Measurements from ENCODE around the gene BTRC. TPM values are rescaled to one million over a fixed set of nuclear protein-coding genes. Genes with fewer than 3 reads are reported as not detected.

Gene BTRC
- total RNA-seq, 1 experiment from 2014 or later: 29.1 TPM

GRCh38 chr10:101529207-101529606, 175.2 kb downstream of the BTRC start:
- Histone ChIP-seq H3K4me2 (ENCODE audit: low read length) (no peak overlapping the region), H2AFZ (ENCODE audit: low read depth, low read length, poor library complexity, severe bottlenecking) (no peak overlapping the region), H3K9ac (ENCODE audit: low read length) (no peak overlapping the region), H3K4me3 (replicated peaks in 1 of 2; ENCODE audit: low read depth in 1 of 2, low read length in 2 of 2) (no peak overlapping the region), H3K4me1 (ENCODE audit: control insufficient read depth in 1 of 2, insufficient read depth in 2 of 2, low read length in 2 of 2) (no peaks in the 10 kb centered on the region), H3K27ac (ENCODE audit: low read depth, low read length) (no peak overlapping the region), H4K20me1 (ENCODE audit: insufficient read depth) (no peaks in the 10 kb centered on the region), H3K9me2 (ENCODE audit: insufficient read depth) (no peaks in the 10 kb centered on the region), H3K27me3 (ENCODE audit: insufficient read depth, low read length) (no peaks in the 10 kb centered on the region), H3K36me3 (ENCODE audit: control insufficient read depth in 1 of 2, insufficient read depth in 2 of 2, low read length in 2 of 2) (no peaks in the 10 kb centered on the region), H3K9me3 (ENCODE audit: control insufficient read depth in 1 of 2, insufficient read depth in 1 of 2, low read depth in 1 of 2, low read length in 2 of 2) (no peaks in the 10 kb centered on the region), H3K79me2 (ENCODE audit: insufficient read depth, low read length) (no peaks in the 10 kb centered on the region)
- POLR2A ChIA-PET: interaction anchor here (0.6 kb wide), 1 partner anchor 7 kb away, joined by 5 read pairs; no protein-coding TSS in a partner anchor
- intact Hi-C loops (cut with micrococcal nuclease): no loop called here
- ATAC-seq (no peak), DNase-seq (ENCODE audit: low read depth, low spot score) (no peak)
- RAD21 ChIA-PET (ENCODE audit: low non-redundant PET in 1 of 2, low total read pairs in 2 of 2, uncharacterized antibody in 2 of 2, unreplicated experiment in 2 of 2): no interaction called here
- no TSS peak for BruUV-seq (replicated peaks)
- CTCF ChIA-PET: no interaction called here
- TF ChIP-seq MAX (IDR thresholded peaks at IDR 0.05): no peak
- no peak for TF ChIP-seq SIN3A (IDR thresholded peaks at IDR 0.05; ENCODE audit: low read depth)
- no peak for TF ChIP-seq CEBPB (IDR thresholded peaks at IDR 0.05; ENCODE audit: low read depth)
- no peak for TF ChIP-seq EZH2phosphoT487 (IDR thresholded peaks at IDR 0.05; ENCODE audit: borderline replicate concordance)
- no peak for TF ChIP-seq POLR2AphosphoS5 (IDR thresholded peaks at IDR 0.05; ENCODE audit: low read depth, low read length)
- TF ChIP-seq FOSL1 (IDR thresholded peaks at IDR 0.05; ENCODE audit: low read depth): no peak
- no peak for TF ChIP-seq POLR2A (IDR thresholded peaks at IDR 0.05; ENCODE audit: borderline replicate concordance, extremely low read depth, insufficient read depth, insufficient read length)
- TF ChIP-seq REST (IDR thresholded peaks at IDR 0.05; ENCODE audit: low read depth): no peak
- TF ChIP-seq ATF3 (IDR thresholded peaks at IDR 0.05): no peak
- TF ChIP-seq ZNF274 (IDR thresholded peaks at IDR 0.05; ENCODE audit: low read depth, low read length): no peak
- TF ChIP-seq TCF7L2 (IDR thresholded peaks at IDR 0.05; ENCODE audit: borderline replicate concordance, extremely low read depth, insufficient read depth, insufficient read length): no peak
- TF ChIP-seq EZH2 (IDR thresholded peaks at IDR 0.05): no peak
- TF ChIP-seq ELF1 (IDR thresholded peaks at IDR 0.05; ENCODE audit: borderline replicate concordance, low read depth): no peak
- no peak for TF ChIP-seq JUND (IDR thresholded peaks at IDR 0.05)
- no peak for TF ChIP-seq EGR1 (IDR thresholded peaks at IDR 0.05; ENCODE audit: low read depth)

Measured in HCT116 (cell line).